PC-9 (cell line): ENCODE measurements around the gene GABPB2.

Experiments used
- CTCF ChIP-seq: fragments of 200-600 bp; sonication (generic); conservative IDR thresholded peaks from 2 replicates; pipeline ENCODE4 v1.6.1; 2017; ENCODE audit warnings: mixed run types, antibody characterized with exemption, mild to moderate bottlenecking, moderate library complexity
- EZH2 ChIP-seq: fragments of 200-600 bp; sonication (generic); IDR thresholded peaks from 2 replicates; pipeline ENCODE4 v1.8.0; 2017; ENCODE audit warnings: antibody characterized with exemption, low read depth

GRCh38 chr1:151143986-151144385, 73.4 kb downstream of the GABPB2 start:
- TF ChIP-seq CTCF (no peak), EZH2 (no peak)
